Neural cell (in vitro differentiated cells): Measurements from ENCODE around the gene FILIP1L. TPM values are rescaled to one million over a fixed set of nuclear protein-coding genes. Genes with fewer than 3 reads are reported as not detected.

Experiments
- H2AFZ ChIP-seq: fragments of 200-600, 300-800 bp; sonication (generic), shearing (Covaris generic); 2 replicates; pipeline ENCODE4 v1.6.0; 2014; ENCODE audit warnings: low read depth, mild to moderate bottlenecking, antibody characterized with exemption, low read length, moderate library complexity
- H3F3A ChIP-seq: fragments of 200-600 bp; shearing (Covaris generic); 2 replicates; pipeline ENCODE4 v1.6.1; 2016; ENCODE audit warnings: mild to moderate bottlenecking, moderate library complexity, mixed read lengths, antibody characterized with exemption, low read length; ENCODE audit not compliant: insufficient read depth, poor library complexity, severe bottlenecking
- H3K27ac ChIP-seq: fragments of 200-600, 300-800 bp; sonication (generic), shearing (Covaris generic); 2 replicates; pipeline ENCODE4 v1.5.1; 2014; ENCODE audit warnings: mild to moderate bottlenecking, low read length, moderate library complexity
- H3K27me3 ChIP-seq: fragments of 300-800, 200-600 bp; sonication (generic), shearing (Covaris generic); 2 replicates; pipeline ENCODE4 v1.6.0; 2014; ENCODE audit warnings: mild to moderate bottlenecking, low read depth, low read length, moderate library complexity; ENCODE audit not compliant: insufficient read depth
- H3K36me3 ChIP-seq: fragments of 300-800, 200-600 bp; sonication (generic), shearing (Covaris generic); 2 replicates; pipeline ENCODE4 v1.5.1; 2014; ENCODE audit warnings: mild to moderate bottlenecking, antibody characterized with exemption, low read length, moderate library complexity; ENCODE audit not compliant: insufficient read depth
- H3K4me2 ChIP-seq: fragments of 300-800, 200-600 bp; sonication (generic), shearing (Covaris generic); 2 replicates; pipeline ENCODE4 v1.6.0; 2014; ENCODE audit warnings: mild to moderate bottlenecking, low read length
- H3K4me3 ChIP-seq: fragments of 300-800, 200-600 bp; sonication (generic), shearing (Covaris generic); 2 replicates; pipeline ENCODE4 v1.5.1; 2014; ENCODE audit warnings: mild to moderate bottlenecking, low read length, moderate library complexity
- H3K79me2 ChIP-seq: fragments of 200-600 bp; shearing (Covaris generic); replicated peaks from 2 replicates; pipeline ENCODE4 v1.6.0; 2014; ENCODE audit warnings: mild to moderate bottlenecking, low read length, moderate library complexity; ENCODE audit not compliant: insufficient read depth
- H3K9ac ChIP-seq: fragments of 300-800, 200-600 bp; sonication (generic), shearing (Covaris generic); 2 replicates; pipeline ENCODE4 v1.6.1; 2016; ENCODE audit warnings: mild to moderate bottlenecking, low read length, mixed read lengths
- H3K9me2 ChIP-seq: fragments of 200-600 bp; shearing (Covaris generic); 2 replicates; pipeline ENCODE4 v1.6.1; 2016; ENCODE audit warnings: mild to moderate bottlenecking, low read length, mixed read lengths; ENCODE audit not compliant: insufficient read depth
- H3K9me3 ChIP-seq: fragments of 200-600, 300-800 bp; sonication (generic), shearing (Covaris generic); 2 replicates; pipeline ENCODE4 v1.6.1; 2016; ENCODE audit warnings: mild to moderate bottlenecking, mixed run types, low read length, moderate library complexity, mixed read lengths
- H4K20me1 ChIP-seq: fragments of 200-600 bp; shearing (Covaris generic); 2 replicates; pipeline ENCODE4 v1.6.1; 2016; ENCODE audit warnings: mild to moderate bottlenecking, mixed run types; ENCODE audit not compliant: insufficient read depth
- CTCF ChIP-seq: fragments of 450-650 bp; IDR thresholded peaks from 2 replicates; pipeline ENCODE4 v1.5.1; 2014; ENCODE audit warnings: antibody characterized with exemption, mild to moderate bottlenecking, moderate library complexity; ENCODE audit not compliant: poor library complexity, severe bottlenecking
- EP300 ChIP-seq: fragments of 450-650 bp; conservative IDR thresholded peaks from 2 replicates; pipeline ENCODE4 v1.6.1; 2014; ENCODE audit warnings: antibody characterized with exemption, mild to moderate bottlenecking, moderate library complexity; ENCODE audit not compliant: poor library complexity, severe bottlenecking
- EZH2 ChIP-seq: fragments of 200-600, 300-800 bp; shearing (Covaris generic), sonication (generic); IDR thresholded peaks from 2 replicates; pipeline ENCODE4 v1.6.1; 2014; ENCODE audit warnings: antibody characterized with exemption, low read length, borderline replicate concordance, mild to moderate bottlenecking; ENCODE audit not compliant: insufficient read depth, poor library complexity, severe bottlenecking
- MXI1 ChIP-seq: fragments of 450-650 bp; conservative IDR thresholded peaks from 2 replicates; pipeline ENCODE4 v1.6.1; 2014; ENCODE audit warnings: antibody characterized with exemption, mild to moderate bottlenecking; ENCODE audit not compliant: poor library complexity, severe bottlenecking
- POLR2AphosphoS5 ChIP-seq: IDR thresholded peaks from 2 replicates; pipeline ENCODE4 v1.6.1; 2012
- RAD21 ChIP-seq: fragments of 450-650 bp; conservative IDR thresholded peaks from 2 replicates; pipeline ENCODE4 v1.6.1; 2014; ENCODE audit warnings: antibody characterized with exemption, mild to moderate bottlenecking, moderate library complexity
- REST ChIP-seq: IDR thresholded peaks from 2 replicates; pipeline ENCODE4 v1.6.1; 2012; ENCODE audit warnings: borderline replicate concordance
- SMC3 ChIP-seq: fragments of 450-650 bp; conservative IDR thresholded peaks from 2 replicates; pipeline ENCODE4 v1.6.1; 2014; ENCODE audit warnings: antibody characterized with exemption, mild to moderate bottlenecking, moderate library complexity; ENCODE audit not compliant: poor library complexity
- TAF1 ChIP-seq: IDR thresholded peaks from 2 replicates; pipeline ENCODE4 v1.6.1; 2012; ENCODE audit warnings: low read depth
- polyA plus RNA-seq: library from polyadenylated mRNA; depleted of rRNA; stranded (reverse); fragments of >200 nt; gene quantifications from 2 replicates; pipeline ENCODE4 v1.2.3, GENCODE V29; 2014

Gene FILIP1L
- polyA plus RNA-seq, 1 donor from 2014 or later = 0.27 TPM

DNA sequence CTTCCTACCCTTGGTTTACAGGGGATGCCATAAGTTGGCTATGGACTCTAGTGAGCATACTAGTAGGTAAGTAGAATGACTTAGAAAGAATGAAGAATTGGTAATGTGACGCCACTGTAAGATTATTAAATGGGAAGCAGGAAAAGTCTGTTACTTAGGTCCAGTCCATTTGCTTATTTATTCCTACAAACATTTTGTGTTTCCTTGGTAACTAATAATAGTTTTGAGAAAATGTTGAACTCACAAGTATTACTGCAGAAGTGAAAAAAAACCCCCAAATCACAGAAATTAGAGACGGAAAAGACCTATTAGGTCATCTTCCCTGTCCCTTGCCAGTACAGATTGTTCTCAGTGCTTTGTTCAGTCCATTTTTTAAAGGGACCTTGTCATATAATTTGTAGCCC is 233.2 kb downstream of the FILIP1L start:
- H3K4me3 ChIP-seq = no peak overlapping the region
- H3K9ac ChIP-seq = no peak overlapping the region
- no peaks in the 10 kb centered on the region for H4K20me1 ChIP-seq
- no peak for TF ChIP-seq REST
- TF ChIP-seq EP300 = no peak
- no peak for TF ChIP-seq RAD21
- no peak for TF ChIP-seq SMC3
- no peak for TF ChIP-seq EZH2
- TF ChIP-seq MXI1 = no peak
- TF ChIP-seq TAF1 = no peak
- no peak for TF ChIP-seq CTCF
- no peak overlapping the region for H3K27ac ChIP-seq
- H3K79me2 ChIP-seq = no peaks in the 10 kb centered on the region
- H3K27me3 ChIP-seq = peaks cover 11% of the 10 kb centered on the region
- H3F3A ChIP-seq = no peaks in the 10 kb centered on the region
- H3K4me2 ChIP-seq = no peak overlapping the region
- no peaks in the 10 kb centered on the region for H3K36me3 ChIP-seq
- no peaks in the 10 kb centered on the region for H3K9me2 ChIP-seq
- no peak overlapping the region for H2AFZ ChIP-seq
- no peaks in the 10 kb centered on the region for H3K9me3 ChIP-seq

- no peak overlapping the region for H3K4me3 ChIP-seq
- H3K79me2 ChIP-seq = no peaks in the 10 kb centered on the region
- no peak overlapping the region for H2AFZ ChIP-seq
- no peaks in the 10 kb centered on the region for H3K9me3 ChIP-seq
- H3F3A ChIP-seq = no peaks in the 10 kb centered on the region
- peaks cover 28% of the 10 kb centered on the region for H3K27me3 ChIP-seq
- H4K20me1 ChIP-seq = no peaks in the 10 kb centered on the region
- H3K4me2 ChIP-seq = no peak overlapping the region
- no peak overlapping the region for H3K9ac ChIP-seq
- no peak overlapping the region for H3K27ac ChIP-seq
- no peaks in the 10 kb centered on the region for H3K9me2 ChIP-seq
- TF ChIP-seq POLR2AphosphoS5 (no peak), MXI1 (no peak), EZH2 (no peak)
- H3K36me3 ChIP-seq = no peaks in the 10 kb centered on the region
Measured at GRCh38 chr3:99879275-99879674, 235.0 kb downstream of the FILIP1L start.

DNA sequence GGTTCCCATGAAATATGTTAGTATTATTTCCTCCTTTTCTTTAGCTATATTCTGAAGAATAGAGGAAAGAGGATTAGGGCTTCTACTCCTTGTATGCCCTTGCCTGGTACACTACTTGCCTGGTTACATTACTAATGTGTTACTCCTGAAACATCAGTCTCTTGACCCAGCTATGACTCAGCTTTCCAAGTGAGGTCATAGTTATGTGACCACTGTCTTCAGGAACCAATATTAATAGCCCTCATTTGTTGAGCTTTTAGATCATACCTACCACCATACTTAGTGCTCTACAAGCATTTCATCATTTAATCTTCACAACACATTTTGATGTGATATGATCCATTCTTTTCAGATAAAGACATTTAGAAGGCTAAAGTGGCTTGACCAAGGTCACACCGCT is 236.3 kb downstream of the FILIP1L start:
- H3K27ac ChIP-seq = no peak overlapping the region
- no peak overlapping the region for H3K4me2 ChIP-seq
- H2AFZ ChIP-seq = no peak overlapping the region
- H4K20me1 ChIP-seq = no peaks in the 10 kb centered on the region
- no peak overlapping the region for H3K4me3 ChIP-seq
- no peaks in the 10 kb centered on the region for H3K9me3 ChIP-seq
- TF ChIP-seq SMC3 = no peak
- TF ChIP-seq MXI1 = no peak
- no peak for TF ChIP-seq CTCF
- no peak for TF ChIP-seq EZH2
- TF ChIP-seq POLR2AphosphoS5 = no peak
- no peak for TF ChIP-seq RAD21
- no peak for TF ChIP-seq REST
- TF ChIP-seq EP300 = no peak
- TF ChIP-seq TAF1 = no peak
- no peaks in the 10 kb centered on the region for H3K36me3 ChIP-seq
- no peaks in the 10 kb centered on the region for H3F3A ChIP-seq
- no peak overlapping the region for H3K9ac ChIP-seq
- H3K27me3 ChIP-seq = peaks cover 37% of the 10 kb centered on the region
- no peaks in the 10 kb centered on the region for H3K79me2 ChIP-seq
- no peaks in the 10 kb centered on the region for H3K9me2 ChIP-seq
